Stimulated activated CD8-positive, alpha-beta memory T cell treated with anti-CD3 and anti-CD28 coated beads, Interleukin-12 subunit alpha, Interleukin-12 subunit beta, amount 100 ng/mL, for 24 hours (primary cell): ENCODE results near the gene ALDH1A2.
"Not testable (repeated sequence)": the region's sequence is repeated elsewhere in the genome, so short reads cannot be mapped to it uniquely, and the experiment has no call there.

Experiments
- DNase-seq: peaks from one replicate; pipeline ENCODE4 v3.0.0-alpha.2; 2020; ENCODE audit errors: extremely low read depth

The ALDH1A2 gene

DNA sequence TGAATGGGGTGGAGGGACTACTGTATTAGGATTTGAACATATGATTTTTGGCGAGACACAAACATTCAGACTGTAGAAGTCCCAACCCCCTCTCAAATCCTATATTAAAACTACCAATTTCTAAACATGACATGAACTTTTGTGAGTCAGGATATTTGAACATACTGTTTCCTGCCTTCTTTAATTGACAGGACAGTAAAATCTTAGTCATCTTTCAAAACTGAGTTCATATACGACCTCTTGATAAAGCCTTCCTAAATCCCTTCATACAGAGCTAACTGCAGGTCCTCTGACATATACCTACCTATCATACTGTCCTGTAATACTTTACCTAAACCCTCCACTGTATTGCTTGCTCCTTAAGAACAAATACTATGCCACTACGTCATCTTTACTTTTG is 23.5 kb downstream of the ALDH1A2 start:
- no peak for DNase-seq

DNA sequence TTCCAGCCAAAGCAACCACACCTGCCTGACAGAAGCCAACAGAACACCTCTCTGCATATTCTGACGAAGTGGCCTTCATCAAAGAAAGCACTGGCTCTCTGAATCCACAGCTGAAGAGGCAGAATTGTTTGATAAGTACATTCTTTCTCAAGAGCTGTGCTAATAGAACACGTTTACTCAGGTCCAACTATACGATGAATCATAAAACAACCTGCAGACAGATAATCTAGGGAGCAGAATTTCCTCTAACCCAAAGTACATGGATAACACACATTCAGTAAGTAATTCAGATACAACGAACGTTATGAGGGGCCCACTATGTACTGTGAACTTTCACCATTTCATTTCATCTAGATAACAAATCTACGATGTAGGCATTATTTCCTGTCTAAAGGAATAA is 25.4 kb downstream of the ALDH1A2 start:
- no peak for DNase-seq

DNA sequence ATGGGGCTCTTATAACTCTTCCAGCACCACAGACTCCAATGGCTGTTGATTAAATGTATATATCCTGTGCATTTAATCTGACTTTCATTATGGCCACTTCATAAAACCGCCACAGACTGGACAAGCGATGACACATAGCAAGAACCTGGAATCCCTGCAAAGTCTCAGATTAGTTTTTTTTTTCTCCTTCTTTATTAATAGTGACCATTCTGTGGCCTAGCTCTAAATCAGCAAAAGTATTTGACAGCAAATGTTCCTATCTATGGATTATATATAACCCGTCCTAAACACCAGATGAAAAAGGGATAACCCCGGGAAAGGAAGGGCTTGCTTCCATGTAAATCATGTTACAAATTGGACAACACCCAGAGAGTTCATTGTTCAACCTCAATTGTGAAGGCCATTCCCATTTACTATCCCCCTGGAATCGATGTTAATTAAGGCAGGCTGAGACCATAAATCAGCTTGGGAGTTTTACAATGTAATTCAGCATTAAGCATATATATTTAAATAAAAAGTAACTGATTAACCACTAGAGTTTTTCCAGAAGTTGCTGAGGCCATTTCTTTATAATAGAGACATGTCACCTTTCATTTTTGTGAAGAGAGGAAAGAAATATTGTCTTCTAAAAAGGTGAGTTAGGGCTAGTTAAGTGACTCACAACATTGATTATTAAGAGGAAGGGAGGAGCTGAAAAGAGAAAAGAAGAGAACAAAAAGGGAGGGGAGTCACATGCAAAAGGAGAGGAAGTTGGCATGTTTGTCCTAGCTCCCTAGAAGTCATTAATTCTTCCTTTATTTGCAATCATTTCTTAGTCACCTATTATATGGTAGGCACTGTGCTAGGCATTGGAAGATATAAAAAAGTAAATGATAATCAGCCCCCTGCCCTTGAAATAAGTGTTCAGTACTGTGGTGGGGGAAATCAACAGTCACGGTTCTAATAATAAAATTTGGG is 26.2 kb downstream of the ALDH1A2 start:
- no peak for DNase-seq

DNA sequence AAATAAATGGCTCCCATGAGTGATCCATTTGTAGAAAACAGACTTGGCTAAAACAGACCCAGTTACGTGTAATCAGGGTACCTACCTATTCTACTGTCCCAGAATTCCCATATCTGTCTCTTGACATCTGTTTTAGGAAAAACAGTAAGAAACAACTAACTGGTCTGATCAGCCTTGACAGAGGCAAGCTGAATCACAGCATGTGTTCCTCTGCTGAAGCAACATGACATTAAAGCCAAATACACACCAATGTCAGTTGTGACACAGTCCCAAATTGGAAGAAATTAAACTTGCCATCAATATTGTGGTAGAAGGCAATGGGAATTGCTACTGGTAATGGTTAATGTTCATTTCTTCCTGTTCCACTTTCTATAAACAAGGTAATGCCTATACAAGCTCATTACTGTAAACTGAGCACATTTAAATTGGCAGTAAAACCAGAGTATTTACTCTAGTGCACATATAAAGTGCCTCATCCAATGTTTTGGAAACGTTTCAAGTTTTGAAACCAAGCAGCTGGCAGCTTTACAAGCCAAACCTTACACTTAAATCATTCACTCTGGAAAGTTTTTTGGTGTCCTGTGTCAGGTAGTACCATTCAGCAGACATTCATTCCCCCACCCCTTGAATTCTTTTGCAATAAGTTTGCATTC is 27.0 kb downstream of the ALDH1A2 start:
- DNase-seq: no peak

DNA sequence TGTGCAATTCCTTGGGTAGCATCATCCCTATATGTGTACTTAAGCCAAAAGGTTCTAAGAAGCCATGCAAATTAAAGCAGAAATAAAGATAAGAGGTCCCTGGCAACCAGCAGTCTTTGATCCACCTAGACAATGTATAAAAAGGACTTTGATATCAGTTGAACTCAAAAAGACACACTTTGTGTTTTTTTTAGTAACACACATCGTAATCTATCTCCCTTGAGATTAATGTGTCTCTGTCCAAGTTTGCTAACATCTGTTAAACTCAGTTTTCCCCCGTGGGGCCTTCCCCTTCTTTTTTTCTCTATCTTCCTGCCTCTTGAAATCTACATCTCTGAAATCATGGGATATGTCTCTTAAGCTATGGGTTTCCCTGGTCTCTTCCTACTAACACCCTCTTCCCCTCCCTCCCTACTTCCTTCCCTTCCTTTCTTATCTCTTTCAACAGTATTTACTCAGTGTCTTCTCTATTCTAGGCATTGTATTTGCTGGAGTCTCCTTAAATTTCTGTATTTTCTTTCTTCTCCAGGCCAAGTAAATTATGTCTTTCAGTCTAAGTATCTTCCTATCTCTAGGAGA is 27.7 kb downstream of the ALDH1A2 start:
- DNase-seq: no peak

DNA sequence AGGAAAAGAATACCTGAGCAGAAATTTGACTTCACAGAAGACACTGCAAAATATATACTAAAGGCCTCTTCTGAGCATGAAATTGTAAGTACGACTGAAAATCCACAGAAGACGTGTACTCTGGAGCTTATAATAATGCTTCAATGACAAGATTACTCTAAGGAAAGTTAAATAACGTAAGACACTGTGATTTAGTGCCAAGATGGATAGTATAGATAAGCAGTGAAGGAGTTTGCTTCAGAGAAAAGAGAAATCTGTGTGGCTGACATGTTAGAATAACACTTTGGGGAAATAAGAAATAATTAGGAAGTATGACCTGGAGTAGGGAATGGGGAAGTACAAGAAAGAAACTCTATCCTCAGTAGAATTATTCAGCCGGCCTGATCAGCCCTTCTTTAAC is 28.9 kb downstream of the ALDH1A2 start:
- DNase-seq: no peak

DNA sequence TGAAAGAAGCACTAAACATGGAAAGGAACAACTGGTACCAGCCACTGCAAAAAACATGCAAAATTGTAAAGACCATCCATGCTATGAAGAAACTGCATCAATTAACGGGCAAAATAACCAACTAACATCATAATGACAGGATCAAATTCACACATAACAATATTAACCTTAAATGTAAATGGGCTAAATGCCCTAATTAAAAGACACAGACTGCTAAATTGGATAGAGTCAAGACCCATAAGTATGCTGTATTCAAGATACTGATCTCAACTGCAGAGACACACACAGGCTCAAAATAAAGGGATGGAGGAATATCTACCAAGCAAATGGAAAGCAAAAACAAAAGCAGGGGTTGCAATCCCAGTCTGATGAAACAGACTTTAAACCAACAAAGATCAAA is 37.1 kb downstream of the ALDH1A2 start:
- DNase-seq: not testable (repeated sequence)

DNA sequence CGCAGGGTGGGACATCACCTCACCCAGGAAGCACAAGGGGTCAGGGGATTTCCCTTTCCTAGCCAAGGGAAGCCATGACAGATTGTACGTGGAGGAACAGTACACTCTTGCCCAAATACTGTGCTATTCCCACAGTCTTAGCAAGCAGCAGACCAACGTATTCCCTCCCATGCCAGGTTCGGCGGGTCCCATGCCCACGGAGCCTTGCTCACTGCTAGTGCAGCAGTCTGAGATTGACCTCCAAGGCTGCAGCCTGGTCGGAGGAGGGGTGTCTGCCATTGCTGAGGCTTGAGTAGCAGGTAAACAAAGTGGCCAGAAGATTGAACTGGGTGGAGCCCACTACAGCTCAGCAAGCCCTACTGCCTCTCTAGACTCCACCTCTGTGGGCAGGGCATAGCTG is 39.0 kb downstream of the ALDH1A2 start:
- DNase-seq: no peak

DNA sequence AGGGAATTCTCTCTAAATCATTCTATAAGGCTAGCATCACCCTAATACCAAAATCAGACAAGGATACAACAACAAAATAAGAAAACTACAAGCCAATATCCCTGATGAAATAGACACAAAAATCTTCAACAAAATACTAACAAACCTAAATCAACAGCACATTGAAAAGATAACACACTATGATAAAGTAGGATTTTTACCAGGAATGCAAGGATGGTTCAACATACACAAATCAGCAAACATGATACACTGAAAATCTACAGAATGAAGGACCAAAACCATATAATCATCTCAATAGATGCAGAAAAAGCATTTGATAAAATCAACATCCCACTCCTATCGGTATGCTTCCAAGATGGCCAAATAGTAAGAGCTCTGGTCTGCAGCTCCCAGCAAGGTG is 39.5 kb downstream of the ALDH1A2 start:
- DNase-seq: no peak

DNA sequence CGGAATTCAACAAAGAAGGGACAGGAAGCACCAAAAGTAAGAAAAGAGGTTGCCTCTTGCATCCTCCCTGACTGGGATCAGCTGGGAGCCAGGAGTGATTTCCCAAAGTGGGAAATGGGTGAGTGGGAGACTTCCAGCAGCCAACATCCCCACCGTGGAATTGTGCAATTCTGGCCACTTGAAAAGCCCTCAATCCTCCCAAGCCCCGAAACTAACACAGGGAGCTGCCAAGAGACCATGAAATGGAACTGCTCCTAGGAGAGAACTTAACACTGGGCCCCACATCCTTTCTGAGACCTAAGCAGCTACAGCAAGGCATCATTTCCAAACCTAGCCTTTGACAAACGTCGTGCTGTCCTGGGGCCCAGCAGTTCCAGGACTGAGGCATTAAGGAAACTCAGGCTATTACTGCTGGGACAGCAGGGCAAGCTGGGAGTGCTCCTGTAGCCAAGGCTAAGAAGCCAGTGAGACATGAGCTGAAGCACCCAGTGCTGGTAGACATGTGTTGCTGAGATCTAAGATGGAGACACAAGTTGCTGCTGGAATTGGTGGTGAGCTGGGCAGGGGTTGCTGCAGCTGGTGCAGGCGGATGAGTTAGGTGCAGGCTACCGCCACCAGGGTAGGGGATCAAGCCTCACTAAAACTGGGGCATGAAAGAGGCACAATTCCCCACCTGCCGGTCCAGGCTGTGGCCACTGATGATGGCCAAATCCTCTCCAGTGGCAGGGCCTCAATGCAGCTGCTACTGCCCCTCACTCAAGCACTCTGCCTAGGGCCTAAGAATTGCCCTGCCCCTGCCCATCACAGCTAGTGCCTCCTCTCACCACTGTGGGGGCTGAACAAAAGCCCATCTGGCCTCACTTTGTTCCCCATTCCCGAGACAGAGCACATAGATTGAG is 43.9 kb downstream of the ALDH1A2 start:
- DNase-seq: no peak

DNA sequence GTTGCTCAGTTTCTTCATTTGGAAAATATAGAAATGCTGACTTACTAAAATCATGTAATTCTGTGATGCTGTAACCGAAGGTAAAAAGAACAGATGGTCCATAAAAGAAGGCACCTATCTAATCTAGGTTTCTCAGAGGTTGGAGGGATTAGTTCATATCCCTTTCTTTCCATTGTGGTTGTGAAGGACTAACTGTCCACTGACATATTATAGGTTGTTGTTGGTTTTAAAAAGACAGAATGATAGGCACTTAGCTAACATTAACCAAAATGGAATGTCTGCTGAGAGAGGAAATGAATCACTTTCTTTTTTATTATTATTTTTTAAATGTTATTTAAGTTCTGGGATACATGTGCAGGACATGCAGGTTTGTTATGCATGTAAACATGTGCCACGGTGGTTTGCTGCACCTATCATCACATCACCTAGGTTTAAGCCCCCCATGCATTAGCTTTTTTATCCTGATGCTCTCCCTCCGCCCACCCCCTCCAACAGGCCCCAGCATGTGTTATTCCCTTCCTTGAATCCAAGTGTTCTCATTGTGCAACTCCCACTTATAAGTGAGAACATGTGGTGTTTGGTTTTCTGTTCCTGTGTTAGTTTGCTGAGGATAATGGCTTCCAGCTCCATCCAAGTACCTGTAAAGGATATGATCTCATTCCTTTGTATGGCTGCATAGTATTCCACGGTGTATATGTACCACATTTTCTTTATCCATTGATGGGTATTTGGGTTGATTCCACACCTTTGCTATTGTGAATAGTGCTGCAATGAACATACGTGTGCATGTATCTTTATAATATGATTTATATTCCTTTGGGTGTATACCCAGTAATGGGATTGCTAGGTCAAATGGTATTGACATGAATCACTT is 45.8 kb downstream of the ALDH1A2 start:
- no peak for DNase-seq

DNA sequence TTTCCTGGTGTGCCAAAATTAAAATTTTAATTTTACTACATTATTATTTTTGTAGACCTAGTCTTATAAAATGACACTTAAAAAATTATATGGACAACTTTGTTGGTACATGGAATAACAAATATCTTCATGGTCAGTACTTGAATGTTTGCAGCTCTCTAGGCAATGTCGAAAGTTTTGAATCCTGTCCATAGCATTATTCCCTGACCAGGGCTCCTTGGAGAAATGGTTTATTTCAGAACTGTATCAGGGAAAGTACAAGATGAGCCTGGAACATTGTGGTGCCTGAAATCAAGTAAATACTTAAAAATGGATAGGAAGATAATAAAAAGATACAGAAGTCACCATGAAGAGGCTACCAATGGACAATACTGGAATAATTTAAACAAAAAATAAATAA is 47.6 kb downstream of the ALDH1A2 start:
- no peak for DNase-seq

DNA sequence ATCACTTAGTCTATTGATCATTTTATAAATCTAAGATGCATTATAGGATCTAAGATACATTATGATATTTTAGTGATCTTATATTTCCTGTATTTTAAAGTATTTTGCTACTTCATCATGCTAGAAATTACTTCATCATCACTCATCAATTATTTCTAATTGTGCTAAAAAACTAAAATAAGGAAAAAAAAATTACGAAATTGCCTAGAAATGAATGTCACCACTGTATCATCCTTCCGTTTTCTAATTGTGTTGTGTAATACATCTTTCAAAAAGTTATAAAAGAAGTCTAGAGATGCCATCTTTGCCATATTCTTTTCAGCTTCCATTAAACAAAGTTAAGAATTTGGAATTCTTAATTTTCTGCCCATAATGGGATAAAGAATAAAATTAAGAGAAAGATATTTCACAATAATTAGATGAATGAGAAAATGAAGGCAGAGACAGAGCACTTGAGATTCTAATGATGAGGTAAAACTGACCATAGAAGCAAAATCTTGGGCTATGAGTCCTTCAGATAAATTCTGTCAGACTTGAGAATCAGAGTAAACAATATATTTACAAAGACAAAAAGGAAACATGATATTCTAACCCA is 48.8 kb downstream of the ALDH1A2 start:
- DNase-seq: no peak

DNA sequence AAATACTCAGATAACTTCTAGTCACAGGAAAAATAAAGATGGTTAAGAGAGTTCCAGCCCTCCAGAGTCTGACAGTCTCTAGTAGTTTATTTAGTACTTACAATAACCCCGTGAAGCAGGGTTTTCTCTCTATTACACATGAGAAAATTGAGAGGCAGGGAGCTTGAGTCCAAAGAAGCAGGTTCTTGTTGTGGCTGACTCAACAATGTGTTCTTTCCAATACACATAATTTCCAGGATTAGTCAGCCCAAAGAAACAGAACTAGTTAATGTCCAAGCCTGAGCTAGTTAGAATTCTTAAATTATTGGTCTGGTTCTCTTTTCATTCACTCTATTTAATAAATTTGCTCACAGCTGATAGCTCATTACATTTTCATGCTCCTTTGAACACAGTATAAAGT is 49.9 kb downstream of the ALDH1A2 start:
- DNase-seq: no peak

DNA sequence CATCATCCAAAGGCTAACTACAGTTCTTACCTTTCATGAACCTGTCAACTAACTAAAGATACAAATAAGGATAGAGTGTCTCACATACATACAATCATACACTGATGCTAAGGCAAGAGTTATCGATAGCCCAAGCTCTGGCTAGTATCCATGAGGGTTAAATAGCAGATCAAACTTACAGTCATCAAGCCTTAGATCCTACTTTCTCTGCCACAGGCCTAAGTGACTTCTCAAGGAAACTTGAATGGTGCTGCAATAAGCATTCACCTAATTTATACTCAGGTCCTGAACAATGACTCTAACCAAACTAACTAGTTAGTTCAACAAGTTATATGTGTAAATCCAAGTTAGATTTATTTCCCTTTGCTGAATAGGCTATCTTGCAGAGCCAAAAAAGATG is 51.0 kb downstream of the ALDH1A2 start:
- DNase-seq: no peak

DNA sequence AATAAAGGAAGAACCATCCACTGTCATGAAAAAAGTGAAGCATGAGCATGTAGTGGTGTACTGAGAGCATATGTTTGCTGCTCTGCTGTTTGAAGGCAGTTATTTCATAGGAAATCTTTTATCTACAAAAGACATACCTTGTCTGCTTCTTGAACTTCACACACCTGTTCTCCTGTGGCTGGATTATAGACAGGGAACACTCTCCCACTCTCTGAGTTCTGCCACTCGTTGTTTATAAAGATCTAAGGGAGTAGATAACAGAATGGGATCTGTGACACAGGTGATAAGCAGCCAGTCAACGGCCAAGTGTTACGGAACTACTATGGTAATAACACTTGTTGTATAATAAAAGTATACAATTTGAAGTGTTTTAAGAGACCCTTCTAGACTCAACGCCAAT is 51.5 kb downstream of the ALDH1A2 start:
- no peak for DNase-seq

DNA sequence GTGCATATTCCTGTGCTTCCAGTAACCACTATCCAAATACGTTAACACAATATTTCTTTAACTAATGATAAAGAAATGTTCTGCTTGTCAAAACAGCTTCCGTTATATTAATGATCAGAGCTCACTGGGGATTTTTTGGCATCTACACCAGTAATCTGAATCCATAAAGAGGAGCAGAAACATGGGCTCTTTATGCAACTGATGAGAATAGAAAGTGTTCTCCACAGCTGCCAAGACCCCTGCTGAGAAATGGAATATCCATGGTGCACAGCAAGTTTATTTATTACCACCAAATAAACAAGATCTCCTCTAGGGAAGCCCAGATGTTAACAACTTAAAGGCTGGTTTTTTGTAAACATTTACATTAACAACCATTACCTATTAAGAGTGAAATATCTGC is 54.5 kb downstream of the ALDH1A2 start:
- no peak for DNase-seq

DNA sequence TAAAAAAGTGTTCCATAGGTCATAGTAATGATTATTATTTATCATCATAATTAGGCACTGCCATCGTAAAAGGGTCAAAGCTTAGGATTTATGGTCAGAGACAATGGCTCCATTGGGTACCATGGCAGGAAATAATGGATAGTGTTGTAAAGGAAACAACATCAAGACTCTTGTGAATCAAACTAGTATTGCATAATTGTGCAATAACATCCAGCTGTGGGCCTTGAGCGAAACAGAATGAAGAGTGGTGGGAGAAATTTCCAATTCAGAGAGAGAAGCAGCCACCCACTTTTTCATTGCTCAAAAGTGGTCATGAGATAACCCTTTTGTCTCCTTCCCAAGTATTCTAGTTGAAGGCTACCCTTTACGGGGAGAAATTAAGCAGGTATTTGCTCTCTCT is 61.7 kb downstream of the ALDH1A2 start:
- DNase-seq: no peak

DNA sequence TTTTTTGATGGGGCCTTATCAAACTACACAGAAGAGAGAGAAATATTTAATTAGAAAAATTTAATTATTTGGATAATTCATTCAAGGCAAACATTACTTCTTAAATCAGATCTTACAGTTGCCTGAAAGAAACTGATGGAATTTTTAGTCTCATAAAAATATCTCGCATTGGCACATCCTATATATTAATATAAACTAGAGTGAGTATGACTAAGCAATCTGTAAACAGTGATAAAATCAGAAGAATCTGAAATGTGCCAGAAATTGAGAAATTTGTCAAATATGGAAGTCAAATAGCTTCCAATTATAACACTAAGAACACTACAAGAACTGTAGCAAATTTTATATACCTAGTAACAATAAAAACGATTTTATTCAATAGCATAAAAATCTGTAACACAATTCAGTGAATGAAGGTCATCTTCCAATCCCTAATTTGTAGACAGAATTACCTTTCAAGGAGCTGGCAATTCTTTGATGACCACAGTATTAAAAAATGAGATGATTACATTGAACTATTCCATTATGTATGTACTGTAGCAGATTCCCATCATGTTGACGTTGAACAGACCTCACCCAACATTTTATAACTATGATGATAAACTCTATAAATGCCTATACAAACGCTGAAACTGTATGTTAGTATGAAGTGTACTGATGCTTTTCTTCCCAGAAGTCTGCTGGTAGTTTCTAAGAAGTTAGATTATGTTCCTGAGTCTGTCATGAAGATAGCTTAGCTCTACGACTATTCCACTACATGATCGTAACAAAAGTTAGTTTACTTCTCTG is 63.0 kb downstream of the ALDH1A2 start:
- no peak for DNase-seq

DNA sequence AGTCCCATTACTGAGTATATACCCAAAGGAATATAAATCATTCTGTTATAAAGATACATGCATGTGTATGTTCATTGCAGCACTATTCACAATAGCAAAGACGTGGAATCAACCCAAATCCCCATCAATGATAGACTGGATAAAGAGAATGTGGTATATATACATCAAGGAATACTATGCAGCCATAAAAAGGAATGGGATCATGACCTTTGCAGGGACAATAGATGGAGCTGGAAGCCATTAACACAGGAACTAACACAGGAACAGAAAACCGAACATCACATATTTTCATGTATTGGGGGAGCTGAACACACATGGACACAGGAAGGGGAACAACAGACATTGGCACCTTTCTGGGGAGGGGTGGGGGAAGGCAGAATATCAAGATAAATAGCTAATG is 65.8 kb downstream of the ALDH1A2 start:
- not testable (repeated sequence) for DNase-seq
